ENCODE data around the gene OSBP. TPM values are rescaled to one million over a fixed set of nuclear protein-coding genes. Genes with fewer than 3 reads are reported as not detected.

OSBP gene
- total RNA-seq, 2 experiments from 2014 or later = 35.0 to 36.4 TPM

DNA sequence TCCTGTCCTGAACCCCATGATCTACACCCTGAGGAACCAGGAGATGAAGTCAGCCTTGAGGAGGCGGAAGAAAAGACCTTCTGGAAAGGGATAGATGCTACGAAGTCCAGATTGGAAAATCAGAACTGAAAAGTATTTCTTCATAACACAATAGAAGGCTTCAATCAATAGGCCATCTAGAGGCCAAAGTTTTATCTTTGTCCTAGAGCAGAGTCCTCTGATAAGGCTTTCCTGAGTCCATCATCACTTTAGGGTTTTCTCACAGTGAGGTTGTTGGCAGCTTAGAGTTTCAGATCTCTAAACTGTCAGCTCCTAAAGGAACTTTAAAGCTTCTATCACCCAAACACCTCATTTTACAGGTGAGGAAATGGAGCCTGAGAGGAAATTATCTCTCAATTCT, 83.0 kb downstream of the OSBP start:
- CTCF ChIA-PET = no interaction called here
- POLR2A ChIA-PET = no interaction called here

DNA sequence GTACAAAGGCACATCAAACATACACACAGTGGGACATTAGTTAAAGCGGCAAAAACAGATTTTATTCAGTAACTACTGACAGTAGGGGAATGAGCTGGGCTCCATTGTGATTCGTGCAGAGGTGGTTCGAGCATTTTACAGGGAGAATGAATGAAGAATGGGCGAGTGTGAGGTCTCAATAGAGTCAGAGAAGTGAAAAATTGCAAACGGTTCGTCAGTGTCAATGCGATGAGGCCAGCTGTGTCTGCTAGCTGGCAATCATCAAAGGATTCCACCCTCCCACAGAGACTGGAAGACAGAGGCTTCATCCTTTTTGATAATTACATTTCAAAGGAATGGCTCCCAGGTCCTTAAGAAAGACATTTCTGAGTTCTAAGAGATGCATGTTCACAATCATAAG, 86.9 kb downstream of the OSBP start:
- CTCF ChIA-PET = interaction anchor here (1.1 kb wide), 1 partner anchor 9 kb away, joined by 3 read pairs; no protein-coding TSS in a partner anchor
- POLR2A ChIA-PET = no interaction called here

Other genes starting within 250 kb of the OSBP start
- not detected for gene OR5A2, start 189.4 kb downstream of the OSBP start, total RNA-seq
- gene OR5A1, start 179.3 kb downstream of the OSBP start, total RNA-seq = not detected
- not detected for gene OR4D6, start 158.8 kb downstream of the OSBP start, total RNA-seq
- not detected for gene OR4D10, start 142.5 kb downstream of the OSBP start, total RNA-seq
- not detected for gene OR4D11, start 112.2 kb downstream of the OSBP start, total RNA-seq
- not detected for gene OR4D9, start 104.2 kb downstream of the OSBP start, total RNA-seq
- 10 to 100 TPM; 59.0 to 60.1 TPM for gene PATL1, start 53.3 kb upstream of the OSBP start, total RNA-seq
- gene OR10V1, start 98.1 kb upstream of the OSBP start, total RNA-seq = not detected
- gene STX3, start 139.6 kb upstream of the OSBP start, total RNA-seq = 1 to 10 TPM; 8.8 to 9.4 TPM
- gene MRPL16, start 195.0 kb upstream of the OSBP start, total RNA-seq = 10 to 100 TPM; 96.2 to 96.5 TPM
- not detected for gene CBLIF, start 229.7 kb upstream of the OSBP start, total RNA-seq